ENCODE results near the gene PLEKHO1.
A peak's percentile ranks its signal among the peaks of the same experiment; 100 is the strongest.
"Not testable (repeated sequence)": the region's sequence is repeated elsewhere in the genome, so short reads cannot be mapped to it uniquely, and the experiment has no call there.

The PLEKHO1 gene

GRCh38 chr1:150185481-150185880 is 35.8 kb downstream of the PLEKHO1 start:
- Histone ChIP-seq H3K27ac (no peak overlapping the region), H3K4me3 (IDR thresholded peaks at IDR 0.05; ENCODE audit: insufficient read depth, low read depth, low read length) (no peak overlapping the region), H3K9ac (no peak overlapping the region), H3K4me1 (ENCODE audit: low read depth, poor library complexity, severe bottlenecking) (peaks cover 10% of the 10 kb centered on the region), H3K36me3 (ENCODE audit: insufficient read depth) (no peaks in the 10 kb centered on the region), H3K79me2 (ENCODE audit: insufficient read depth, low read depth) (no peaks in the 10 kb centered on the region), H2AFZ (ENCODE audit: low read depth) (no peak overlapping the region), H3K27me3 (ENCODE audit: insufficient read depth, low read depth) (0 out of 2 replicates have a peak, but pooled peaks cover 2% of the 10 kb centered on the region), H3K4me2 (no peak overlapping the region), H4K20me1 (ENCODE audit: insufficient read depth) (no peaks in the 10 kb centered on the region)
- TF ChIP-seq CTCF (conservative IDR thresholded peaks at IDR 0.05; ENCODE audit: low read depth, low read length), result no peak

- H3K4me2 ChIP-seq; H3K27me3 ChIP-seq (ENCODE audit: insufficient read depth, low read depth); H2AFZ ChIP-seq (ENCODE audit: low read depth); H3K4me1 ChIP-seq (ENCODE audit: low read depth, poor library complexity, severe bottlenecking); H4K20me1 ChIP-seq (ENCODE audit: insufficient read depth); H3K79me2 ChIP-seq (ENCODE audit: insufficient read depth, low read depth); H3K9ac ChIP-seq; H3K27ac ChIP-seq; H3K4me3 ChIP-seq (IDR thresholded peaks at IDR 0.05; ENCODE audit: insufficient read depth, low read depth, low read length); H3K36me3 ChIP-seq (ENCODE audit: insufficient read depth): not testable (repeated sequence)
These were observed 36.7 kb downstream of the PLEKHO1 start for GRCh38 chr1:150186438-150186788.

GRCh38 chr1:150186789-150187559 is 37.3 kb downstream of the PLEKHO1 start:
- Histone ChIP-seq H3K9ac (no peak overlapping the region), H3K4me3 (IDR thresholded peaks at IDR 0.05; ENCODE audit: insufficient read depth, low read depth, low read length) (no peak overlapping the region), H3K79me2 (ENCODE audit: insufficient read depth, low read depth) (no peaks in the 10 kb centered on the region), H3K27ac (no peak overlapping the region), H4K20me1 (ENCODE audit: insufficient read depth) (no peaks in the 10 kb centered on the region), H3K27me3 (ENCODE audit: insufficient read depth, low read depth) (0 out of 2 replicates have a peak, but pooled peaks cover 2% of the 10 kb centered on the region), H2AFZ (ENCODE audit: low read depth) (peak overlapping the region; percentile 29), H3K4me2 (peak overlapping the region; percentile 5; the same call in 1 of the 2 replicates), H3K4me1 (ENCODE audit: low read depth, poor library complexity, severe bottlenecking) (peaks cover 10% of the 10 kb centered on the region), H3K36me3 (ENCODE audit: insufficient read depth) (no peaks in the 10 kb centered on the region)
- peak; percentile 99 for TF ChIP-seq CTCF (conservative IDR thresholded peaks at IDR 0.05; ENCODE audit: low read depth, low read length)

- 0 out of 2 replicates have a peak, but pooled peaks cover 2% of the 10 kb centered on the region for H3K27me3 ChIP-seq (ENCODE audit: insufficient read depth, low read depth)
- peak; percentile 90 for TF ChIP-seq CTCF (conservative IDR thresholded peaks at IDR 0.05; ENCODE audit: low read depth, low read length)
- peak overlapping the region; percentile 29 for H2AFZ ChIP-seq (ENCODE audit: low read depth)
- H3K27ac ChIP-seq, result no peak overlapping the region
- peaks cover 10% of the 10 kb centered on the region for H3K4me1 ChIP-seq (ENCODE audit: low read depth, poor library complexity, severe bottlenecking)
- H3K36me3 ChIP-seq (ENCODE audit: insufficient read depth), result no peaks in the 10 kb centered on the region
- H3K4me3 ChIP-seq (IDR thresholded peaks at IDR 0.05; ENCODE audit: insufficient read depth, low read depth, low read length), result no peak overlapping the region
- H4K20me1 ChIP-seq (ENCODE audit: insufficient read depth), result no peaks in the 10 kb centered on the region
- no peaks in the 10 kb centered on the region for H3K79me2 ChIP-seq (ENCODE audit: insufficient read depth, low read depth)
- H3K9ac ChIP-seq, result no peak overlapping the region
- H3K4me2 ChIP-seq, result peak overlapping the region; percentile 22; the same call in 1 of the 2 replicates
These were observed 37.8 kb downstream of the PLEKHO1 start for GRCh38 chr1:150187560-150187931.

- H2AFZ ChIP-seq (ENCODE audit: low read depth), result no peak overlapping the region
- H4K20me1 ChIP-seq (ENCODE audit: insufficient read depth), result no peaks in the 10 kb centered on the region
- TF ChIP-seq CTCF (conservative IDR thresholded peaks at IDR 0.05; ENCODE audit: low read depth, low read length), result no peak
- H3K4me1 ChIP-seq (ENCODE audit: low read depth, poor library complexity, severe bottlenecking), result peaks cover 7% of the 10 kb centered on the region
- H3K27ac ChIP-seq, result no peak overlapping the region
- H3K4me3 ChIP-seq (IDR thresholded peaks at IDR 0.05; ENCODE audit: insufficient read depth, low read depth, low read length), result no peak overlapping the region
- H3K79me2 ChIP-seq (ENCODE audit: insufficient read depth, low read depth), result no peaks in the 10 kb centered on the region
- H3K36me3 ChIP-seq (ENCODE audit: insufficient read depth), result no peaks in the 10 kb centered on the region
- H3K4me2 ChIP-seq, result no peak overlapping the region
- H3K9ac ChIP-seq, result no peak overlapping the region
- H3K27me3 ChIP-seq (ENCODE audit: insufficient read depth, low read depth), result 0 out of 2 replicates have a peak, but pooled peaks cover 2% of the 10 kb centered on the region
These were observed 42.3 kb downstream of the PLEKHO1 start for GRCh38 chr1:150192012-150192411.

Measured in KMS-11 (cell line).